H1 (cell line): ENCODE results near the gene TXNDC12. TPM values are rescaled to one million over a fixed set of nuclear protein-coding genes. Genes with fewer than 3 reads are reported as not detected.
"Not testable (repeated sequence)": the region's sequence is repeated elsewhere in the genome, so short reads cannot be mapped to it uniquely, and the experiment has no call there.

Experiments
- CTCF ChIA-PET: fragments of 300-600 bp; sonication (Branson Sonifier 250); formaldehyde crosslinking; loops from one replicate; lab custom pipeline; 2021; ENCODE audit not compliant: partially characterized antibody; lab: Charles Lee
- POLR2A ChIA-PET: fragments of 300-600 bp; sonication (Branson Sonifier 250); formaldehyde crosslinking; loops from one replicate; lab custom pipeline; 2021; ENCODE audit warnings: inconsistent platforms; ENCODE audit not compliant: partially characterized antibody; lab: Charles Lee
- DNase-seq, 2 experiments: peaks; one replicate each; pipeline versions ENCODE4 v3.0.0 to v3.0.0-alpha.2; 2010 to 2022; ENCODE audit warnings: low spot score in 2 of 2, low read depth in 1 of 2, mixed read lengths in 1 of 2
- FAIRE-seq: peaks from 2 replicates; lab custom pipeline; 2011; peaks lifted over from hg19 to GRCh38; lab: Jason Lieb, UNC
- H2AFZ ChIP-seq: 2 replicates; pipeline ENCODE4 v1.8.1; 2012; ENCODE audit warnings: low read length, inconsistent platforms
- H2AK5ac ChIP-seq: 2 replicates; pipeline ENCODE4 v1.6.1; 2013; ENCODE audit warnings: low read depth, low read length
- H2BK120ac ChIP-seq: replicated peaks from 2 replicates; pipeline ENCODE3; 2013; ENCODE audit warnings: low read depth, low read length, inconsistent platforms
- H2BK12ac ChIP-seq: 2 replicates; pipeline ENCODE4 v1.6.1; 2013; ENCODE audit warnings: low read depth, low read length
- H2BK15ac ChIP-seq: 2 replicates; pipeline ENCODE4 v1.6.1; 2013; ENCODE audit warnings: low read length
- H2BK20ac ChIP-seq: 2 replicates; pipeline ENCODE4 v1.6.1; 2013; ENCODE audit warnings: low read length
- H2BK5ac ChIP-seq: 2 replicates; pipeline ENCODE4 v1.6.1; 2013; ENCODE audit warnings: low read depth, low read length
- H3K14ac ChIP-seq: 2 replicates; pipeline ENCODE4 v1.6.1; 2013; ENCODE audit warnings: inconsistent platforms; ENCODE audit not compliant: insufficient read length
- H3K18ac ChIP-seq: 2 replicates; pipeline ENCODE4 v1.6.1; 2013; ENCODE audit warnings: low read length; ENCODE audit errors: extremely low read depth
- H3K23ac ChIP-seq: 2 replicates; pipeline ENCODE4 v1.6.1; 2013; ENCODE audit warnings: inconsistent platforms; ENCODE audit not compliant: insufficient read length
- H3K23me2 ChIP-seq: 2 replicates; pipeline ENCODE4 v1.6.1; 2013; ENCODE audit warnings: low read depth, low read length
- H3K27ac ChIP-seq: 2 replicates; pipeline ENCODE4 v1.6.1; 2011; ENCODE audit warnings: low read depth, low read length, inconsistent platforms
- H3K27me3 ChIP-seq, 4 experiments: replicated peaks in 1 of 4; 1 replicate in 1 of 4; 2 replicates in 3 of 4; pipeline versions ENCODE4 v1.6.1 to v1.8.1; 2011 to 2013; ENCODE audit warnings: low read length in 3 of 4, mild to moderate bottlenecking in 3 of 4, inconsistent platforms in 2 of 4, mixed read lengths in 2 of 4, moderate library complexity in 1 of 4; ENCODE audit not compliant: control insufficient read depth in 3 of 4, insufficient read depth in 3 of 4; ENCODE audit errors: extremely low read depth in 1 of 4
- H3K36me3 ChIP-seq, 4 experiments: 2 replicates each; pipeline versions ENCODE4 v1.6.1 to v1.8.1; 2011 to 2013; ENCODE audit warnings: mild to moderate bottlenecking in 4 of 4, low read length in 3 of 4, moderate library complexity in 2 of 4, control low read depth in 1 of 4, inconsistent platforms in 1 of 4; ENCODE audit not compliant: insufficient read depth in 4 of 4, control insufficient read depth in 2 of 4
- H3K4ac ChIP-seq: replicated peaks from 2 replicates; pipeline ENCODE3; 2013; ENCODE audit warnings: low read length, low read depth, mixed read lengths, inconsistent platforms; ENCODE audit not compliant: insufficient read length
- H3K4me1 ChIP-seq, 4 experiments: replicated peaks in 1 of 4; 1 replicate in 1 of 4; 2 replicates in 3 of 4; pipeline versions ENCODE4 v1.6.1 to v1.8.1; 2011 to 2013; ENCODE audit warnings: low read length in 3 of 4, inconsistent platforms in 2 of 4, mixed read lengths in 1 of 4; ENCODE audit not compliant: insufficient read depth in 4 of 4, control insufficient read depth in 3 of 4
- H3K4me2 ChIP-seq, 2 experiments: 2 replicates each; pipeline versions ENCODE4 v1.6.1 to v1.8.1; 2011 to 2013; ENCODE audit warnings: low read depth in 2 of 2, low read length in 2 of 2, control low read depth in 1 of 2, inconsistent platforms in 1 of 2, mild to moderate bottlenecking in 1 of 2; ENCODE audit not compliant: insufficient read depth in 1 of 2
- H3K4me3 ChIP-seq, 4 experiments: fragments of 200-600, 300-600 bp in 1 of 4; sonication (generic), shearing (Covaris generic), sonication (Bioruptor Twin) in 1 of 4; 2 replicates each; pipeline versions ENCODE4 v1.5.1 to v1.8.1; 2011 to 2016; ENCODE audit warnings: low read length in 4 of 4, low read depth in 3 of 4, control low read depth in 2 of 4, inconsistent platforms in 2 of 4, mild to moderate bottlenecking in 2 of 4, mixed read lengths in 1 of 4, moderate library complexity in 1 of 4; ENCODE audit not compliant: insufficient read depth in 2 of 4; ENCODE audit errors: extremely low read depth in 1 of 4
- H3K56ac ChIP-seq: replicated peaks from 2 replicates; pipeline ENCODE3; 2013; ENCODE audit warnings: low read depth, mild to moderate bottlenecking, mixed read lengths, low read length, inconsistent platforms; ENCODE audit not compliant: insufficient read length
- H3K79me1 ChIP-seq: 2 replicates; pipeline ENCODE4 v1.6.1; 2013; ENCODE audit warnings: low read depth, low read length, control low read depth
- H3K79me2 ChIP-seq, 2 experiments: 2 replicates each; pipeline versions ENCODE4 v1.6.1 to v1.8.1; 2012 to 2013; ENCODE audit warnings: low read length in 2 of 2, mild to moderate bottlenecking in 2 of 2, inconsistent platforms in 1 of 2; ENCODE audit not compliant: insufficient read depth in 2 of 2, control insufficient read depth in 1 of 2
- H3K9ac ChIP-seq, 4 experiments: replicated peaks in 1 of 4; 1 replicate in 1 of 4; 2 replicates in 3 of 4; pipeline versions ENCODE4 v1.6.1 to v1.8.1; 2011 to 2013; ENCODE audit warnings: low read depth in 3 of 4, low read length in 3 of 4, control low read depth in 2 of 4, mild to moderate bottlenecking in 2 of 4, moderate library complexity in 2 of 4, inconsistent platforms in 1 of 4; ENCODE audit errors: extremely low read depth in 1 of 4
- H3K9me3 ChIP-seq, 2 experiments: 2 replicates each; pipeline versions ENCODE4 v1.6.1 to v1.8.1; 2012 to 2013; ENCODE audit warnings: mild to moderate bottlenecking in 2 of 2, moderate library complexity in 2 of 2, control low read depth in 1 of 2, inconsistent platforms in 1 of 2, low read depth in 1 of 2, low read length in 1 of 2, mixed read lengths in 1 of 2; ENCODE audit not compliant: insufficient read depth in 2 of 2
- H4K20me1 ChIP-seq, 2 experiments: replicated peaks in 1 of 2; 2 replicates each; pipeline versions ENCODE3 to v1.8.1; 2011 to 2013; ENCODE audit warnings: inconsistent platforms in 2 of 2, low read length in 2 of 2, mild to moderate bottlenecking in 1 of 2; ENCODE audit not compliant: insufficient read depth in 2 of 2, control insufficient read depth in 1 of 2
- H4K5ac ChIP-seq: 2 replicates; pipeline ENCODE4 v1.6.1; 2013; ENCODE audit warnings: low read length, low read depth, mixed read lengths, inconsistent platforms; ENCODE audit not compliant: insufficient read length
- H4K8ac ChIP-seq: 2 replicates; pipeline ENCODE4 v1.8.0; 2013; ENCODE audit warnings: mild to moderate bottlenecking, moderate library complexity, low read length, inconsistent platforms; ENCODE audit not compliant: insufficient read depth; ENCODE audit errors: extremely low read depth
- H4K91ac ChIP-seq: replicated peaks from 2 replicates; pipeline ENCODE3; 2013; ENCODE audit warnings: low read length, mixed read lengths, inconsistent platforms; ENCODE audit not compliant: insufficient read length
- WGBS, 2 experiments: shearing (Covaris generic) in 1 of 2; methylation state at CpG; one replicate each; pipeline versions ENCODE4 v1.1.6 to v1.1.7; 2013 to 2015; ENCODE audit warnings: low lambda C conversion rate in 2 of 2, mixed read lengths in 2 of 2, inconsistent platforms in 1 of 2, low coverage in 1 of 2, missing lambda C conversion rate in 1 of 2; ENCODE audit not compliant: insufficient replicate concordance in 2 of 2, insufficient coverage in 1 of 2, insufficient read length in 1 of 2; ENCODE audit errors: extremely low coverage in 1 of 2, missing lambda C conversion rate in 1 of 2; 5-methylcytosine and 5-hydroxymethylcytosine counted together
- polyA plus RNA-seq, 7 experiments: library from polyadenylated mRNA; depleted of rRNA in 3 of 7; stranded (reverse) in 5 of 7; unstranded in 2 of 7; fragments of >200 nt in 5 of 7; fragments of 200-250 nt in 2 of 7; gene quantifications; 1 replicate in 5 of 7; 2 replicates in 1 of 7; 4 replicates in 1 of 7; pipeline versions ENCODE4 v1.2.1 to v1.2.3, GENCODE V29; 2011 to 2013; ENCODE audit warnings: missing spikeins in 2 of 7, mixed read lengths in 2 of 7
- total RNA-seq: library from RNA; stranded (reverse); fragmentation: NEBNext Ultra II Directional; extraction: Animal tissue kit (Norgen Biotek cat#: 25700); gene quantifications from 2 replicates; pipeline ENCODE4 v1.2.1, GENCODE V29; 2021

The TXNDC12 gene
- total and polyA plus RNA-seq, 2 of the 8 experiments (the other 6 are each of a cell fraction or from before 2014, with no cell fraction given), result 35.2 to 89.8 TPM

GRCh38 chr1:52006081-52006553, 48.9 kb downstream of the TXNDC12 start:
- peak overlapping the region; percentile 3; the same call in 1 of the 2 replicates for H2AFZ ChIP-seq

More at GRCh38 chr1:52006081-52006553, 48.9 kb downstream of the TXNDC12 start:
- Histone ChIP-seq H3K18ac (peak overlapping the region; percentile 88; the same call in 1 of the 2 replicates), H2AK5ac (peak overlapping the region; percentile 11; the same call in 1 of the 2 replicates), H2BK5ac (peak overlapping the region; percentile 62; the same call in 1 of the 2 replicates), H4K8ac (peak overlapping the region; percentile 35; the same call in 1 of the 2 replicates), H2BK12ac (peak overlapping the region; percentile 97), H2BK120ac (peak overlapping the region; percentile 88), H2BK20ac (peak overlapping the region; percentile 2; the same call in 1 of the 2 replicates), H3K27ac (peak overlapping the region; percentile 81), H3K4me2 (peak overlapping the region; percentile 38 to 58), H4K91ac (peak overlapping the region; percentile 13), H3K4me1 (peaks cover 5 to 14% (median 12%) of the 10 kb centered on the region in 4 experiments; a peak in 6 of 7 replicates), H4K5ac (peak overlapping the region; percentile 43), H3K9ac (peak overlapping the region in 2 of 4 experiments; percentile 54 to 61; a peak in 5 of 7 replicates)
- not testable (repeated sequence) for H4K20me1 ChIP-seq, H3K14ac ChIP-seq, H3K4me3 ChIP-seq, H3K79me1 ChIP-seq, H3K56ac ChIP-seq, H3K36me3 ChIP-seq, FAIRE-seq, H3K9me3 ChIP-seq, H3K79me2 ChIP-seq, H3K27me3 ChIP-seq, H3K23me2 ChIP-seq, DNase-seq, H3K4ac ChIP-seq, H3K23ac ChIP-seq, H2BK15ac ChIP-seq
- POLR2A ChIA-PET, result interaction anchor here (1.1 kb wide), 1 partner anchor 9 kb away, joined by 3 read pairs; no protein-coding TSS in a partner anchor
- WGBS, 2 experiments, result 35% methylated on average over 5 of the region's 5 CpGs; no CpG with 5 or more reads in 1 of the 2 experiments
- CTCF ChIA-PET, result interaction anchor here (1.2 to 1.7 kb wide), 2 partner anchors 109 to 189 kb away, joined by 3 to 6 read pairs; no protein-coding TSS in a partner anchor
